ENCODE measurements around the gene LYPD5.

GRCh38 chr19:43749152-43749551 is 53.1 kb downstream of the LYPD5 start:
- TF ChIP-seq CTCF (conservative IDR thresholded peaks at IDR 0.05) (no peak), EZH2 (IDR thresholded peaks at IDR 0.05; ENCODE audit: low read depth) (no peak)
